GM18861 (cell line): ENCODE data around the gene RPL18.
"Not testable (repeated sequence)": the region's sequence is repeated elsewhere in the genome, so short reads cannot be mapped to it uniquely, and the experiment has no call there.

Experiments
- ATAC-seq: cut with Tn5 transposase; IDR thresholded peaks from one replicate; pipeline ENCODE4 v1.9.1; 2021; ENCODE audit not compliant: unreplicated experiment

RPL18 gene

DNA sequence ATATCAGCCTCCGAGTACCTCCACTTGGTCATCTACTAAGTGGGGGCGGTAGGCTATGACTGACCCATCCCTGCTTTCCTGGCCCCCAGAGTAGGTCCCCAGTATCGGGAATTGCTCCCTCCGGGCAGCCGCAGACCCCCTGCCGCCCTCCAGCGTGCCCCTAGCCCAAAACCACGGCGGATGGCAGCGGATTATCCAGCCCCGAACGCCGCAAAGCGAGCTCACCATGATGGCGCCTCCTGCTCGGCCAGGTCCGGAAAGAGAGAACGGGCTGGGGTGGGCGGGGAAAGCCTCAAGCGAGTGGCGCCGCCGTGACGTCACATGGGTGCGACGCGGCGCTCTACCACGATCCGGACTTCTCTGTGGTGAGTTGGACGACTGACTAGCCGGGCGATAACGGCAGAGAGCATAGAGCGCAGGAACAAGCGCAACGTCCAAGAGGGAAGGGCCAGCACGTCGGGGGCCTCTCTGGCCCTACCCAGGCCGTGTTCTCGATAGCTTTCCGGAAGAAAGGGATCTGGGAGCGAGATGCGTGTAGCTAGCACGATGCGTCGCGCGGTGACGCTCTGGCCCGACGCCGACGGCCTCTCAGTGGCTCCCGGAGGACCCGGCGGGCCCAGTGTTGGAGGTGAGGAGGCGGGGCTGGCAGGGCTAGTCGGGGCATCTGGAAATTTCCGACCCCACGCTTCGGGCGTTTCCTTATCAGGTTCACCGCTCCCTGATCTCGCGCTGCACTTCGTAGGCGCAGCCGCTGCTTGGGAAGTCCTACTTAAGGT is at the start of gene RPL18, which contains the start of gene SPHK2:
Gene RPL18 (minus strand): TSS at position 263 of the 776 bp plus-strand sequence. CDS start 35 bp downstream, at position 228.
Gene SPHK2 (plus strand): TSS at position 591 of the 776 bp plus-strand sequence. CDS start 1,009 bp downstream, outside the sequence.
- peak; percentile 87 for ATAC-seq

DNA sequence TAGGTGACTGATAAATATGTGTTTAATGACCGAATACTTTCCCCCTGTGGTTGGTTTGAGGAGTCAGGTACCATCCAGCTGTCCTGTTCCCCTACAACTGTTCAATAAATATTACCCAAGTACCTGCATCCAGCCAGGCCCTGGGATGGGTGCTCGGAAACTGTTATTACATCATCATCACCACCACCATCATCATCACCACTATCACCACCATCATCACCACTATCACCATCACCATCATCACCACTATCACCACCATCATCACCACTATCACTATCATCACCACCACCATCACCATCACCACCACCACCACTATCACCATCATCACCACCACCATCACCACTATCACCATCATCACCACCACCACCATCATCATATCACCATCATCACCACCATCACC is 49.8 kb upstream of the RPL18 start:
- no peak for ATAC-seq

DNA sequence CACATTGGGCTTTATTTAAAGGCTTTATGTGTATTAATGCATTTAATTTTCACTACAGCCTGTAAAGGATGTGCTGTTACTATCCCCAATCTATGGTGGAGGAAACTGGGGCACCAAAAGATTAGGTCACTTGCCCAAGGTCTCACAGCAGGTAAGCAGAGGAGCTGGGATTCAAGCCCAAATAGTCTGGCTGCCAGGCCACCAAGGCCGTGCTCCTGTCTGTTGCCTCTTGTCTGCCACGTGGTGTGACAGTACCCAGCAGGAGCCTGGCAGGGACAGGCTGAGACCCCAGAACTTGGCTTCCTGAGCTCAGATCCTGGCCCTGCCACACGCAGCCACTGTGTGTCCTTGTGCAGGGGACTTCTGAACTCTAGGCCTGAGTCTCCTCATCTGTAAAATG is 49.4 kb upstream of the RPL18 start:
- no peak for ATAC-seq

DNA sequence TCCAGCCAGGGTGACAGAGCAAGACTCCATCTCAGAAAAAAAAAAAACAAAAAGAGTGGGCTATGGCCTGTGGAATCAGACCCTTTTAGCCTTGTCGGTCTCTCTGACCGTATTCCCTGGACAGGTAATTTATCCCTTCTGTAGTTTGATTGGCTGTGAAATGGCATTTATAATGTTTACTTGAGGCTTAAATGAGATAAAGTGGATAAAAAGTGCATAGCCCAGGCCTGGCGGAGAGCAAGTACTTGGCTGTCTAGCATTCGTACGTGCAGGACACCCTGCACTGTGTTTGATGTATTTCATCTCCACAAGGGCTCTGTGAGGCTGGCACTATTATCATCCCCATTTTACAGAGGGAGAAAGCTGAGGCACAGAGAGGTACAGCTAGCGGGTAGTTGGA is 46.8 kb upstream of the RPL18 start:
- no peak for ATAC-seq

DNA sequence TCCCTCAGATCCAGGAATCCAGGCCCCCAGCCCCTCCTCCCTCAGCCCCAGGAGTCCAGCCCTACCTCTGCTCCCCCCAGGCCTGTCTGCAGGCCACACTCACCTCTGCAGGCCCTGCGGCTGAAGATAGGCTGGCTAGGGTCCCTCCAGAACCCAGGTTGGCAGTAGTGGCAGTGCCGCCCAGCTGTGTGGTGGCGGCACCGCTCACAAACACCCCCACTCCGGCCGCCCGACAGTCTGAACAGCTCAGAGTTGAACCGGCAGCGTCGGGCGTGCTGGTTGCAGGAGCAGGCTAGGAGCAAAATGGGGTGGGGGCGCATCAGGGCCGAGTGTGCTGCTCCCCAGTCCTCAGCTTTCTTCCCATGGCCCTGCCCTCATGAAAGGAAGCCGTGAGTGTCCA is 45.5 kb upstream of the RPL18 start:
- ATAC-seq, result no peak

DNA sequence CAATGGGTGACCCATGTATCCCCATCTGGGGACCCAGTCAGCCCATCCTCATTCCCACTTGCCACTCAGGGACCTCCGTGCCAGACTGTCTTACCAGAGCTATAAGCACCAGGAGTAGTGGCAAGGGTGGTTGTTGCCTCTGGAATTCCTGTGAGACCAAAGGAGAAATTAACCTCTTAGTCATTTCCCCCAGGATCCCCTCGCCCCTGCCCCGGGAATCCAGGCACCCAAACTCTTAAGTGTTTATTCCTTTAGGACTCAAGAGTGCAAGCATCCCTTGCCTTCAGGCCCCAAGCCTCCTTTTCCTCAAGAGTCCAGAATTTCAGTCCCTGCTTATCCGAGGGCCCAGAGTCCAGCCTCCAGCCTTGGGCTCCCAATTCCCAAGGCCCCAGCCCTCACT is 44.7 kb upstream of the RPL18 start:
- no peak for ATAC-seq

DNA sequence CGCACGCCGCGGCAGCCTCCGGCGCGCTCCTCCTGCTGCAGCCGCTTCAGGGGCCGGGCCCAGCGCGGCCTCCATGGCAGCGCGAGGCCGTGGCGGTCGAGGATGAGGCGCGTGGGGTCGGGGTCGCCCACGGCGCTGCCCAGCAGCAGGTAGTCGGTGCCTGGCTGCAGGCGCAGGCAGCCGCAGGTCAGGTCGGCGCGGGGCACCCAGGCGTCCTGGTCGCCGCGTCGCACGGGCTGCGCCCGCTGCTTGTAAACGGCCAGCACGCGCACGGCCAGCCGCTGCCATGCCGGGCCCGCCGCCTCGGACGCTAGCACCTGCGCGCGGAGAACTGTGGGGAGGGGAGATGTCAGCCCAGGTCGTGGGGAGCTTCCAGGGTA is 42.7 kb upstream of the RPL18 start:
- ATAC-seq, result no peak

DNA sequence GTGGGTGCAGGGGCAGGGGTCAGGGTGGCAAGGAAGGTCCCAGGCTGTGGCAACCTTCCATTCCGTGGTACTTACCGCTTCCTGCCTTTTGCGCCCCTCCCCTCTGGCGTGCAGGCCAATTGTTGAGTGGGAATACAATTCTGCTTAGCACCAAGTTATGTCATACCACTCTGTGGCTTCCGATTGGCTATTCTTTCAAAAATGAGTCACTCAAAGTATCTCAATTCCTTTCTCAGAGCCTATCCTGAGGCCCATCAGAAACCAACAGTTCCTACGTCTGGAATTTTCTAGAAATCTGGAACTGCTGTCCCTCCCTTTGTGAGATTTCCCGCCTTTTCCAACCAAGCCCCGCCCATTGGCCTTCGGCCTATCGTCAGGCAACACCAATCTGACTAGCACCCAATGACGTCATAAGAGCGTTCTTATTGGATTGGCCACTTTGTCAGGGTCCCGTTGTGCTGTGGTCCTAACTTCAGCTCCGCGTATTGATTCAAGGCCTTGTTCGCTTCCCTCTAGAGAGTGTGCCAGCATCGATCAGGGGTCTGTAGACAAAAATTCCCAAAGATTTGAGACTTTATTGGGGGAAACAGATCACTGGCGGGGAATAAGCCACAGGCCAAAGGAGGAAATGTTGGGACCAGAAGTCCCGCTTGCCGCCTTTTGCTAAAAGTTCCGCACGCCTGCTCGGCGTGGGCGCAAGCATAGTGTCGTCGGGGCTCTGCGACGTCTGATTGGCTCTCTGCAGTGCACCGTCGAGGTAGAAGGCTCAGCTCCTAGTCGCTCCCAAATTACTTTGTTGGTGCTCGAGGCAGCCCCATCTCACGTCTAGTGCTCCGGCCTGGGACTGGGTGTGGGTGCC is 42.1 kb upstream of the RPL18 start:
- ATAC-seq, result peak; percentile 74

DNA sequence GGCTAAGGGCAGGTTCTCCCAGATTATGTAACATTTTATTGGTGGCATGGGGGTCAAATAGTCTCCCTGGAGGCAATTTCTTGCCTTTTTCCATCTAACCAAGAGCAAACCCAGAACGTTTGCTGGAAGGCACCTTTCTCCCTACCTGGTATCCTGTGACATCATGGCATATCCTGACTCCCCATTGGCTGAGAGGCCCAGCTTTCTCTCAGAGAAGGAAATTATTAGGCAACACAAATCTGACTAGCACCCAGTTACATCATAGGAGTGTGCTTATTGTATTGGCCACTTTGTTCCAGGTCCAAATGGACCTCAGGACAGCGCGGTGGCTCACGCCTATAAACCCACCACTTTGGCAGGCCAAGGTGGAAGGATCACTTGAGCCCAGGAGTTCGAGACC is 40.8 kb upstream of the RPL18 start:
- no peak for ATAC-seq

DNA sequence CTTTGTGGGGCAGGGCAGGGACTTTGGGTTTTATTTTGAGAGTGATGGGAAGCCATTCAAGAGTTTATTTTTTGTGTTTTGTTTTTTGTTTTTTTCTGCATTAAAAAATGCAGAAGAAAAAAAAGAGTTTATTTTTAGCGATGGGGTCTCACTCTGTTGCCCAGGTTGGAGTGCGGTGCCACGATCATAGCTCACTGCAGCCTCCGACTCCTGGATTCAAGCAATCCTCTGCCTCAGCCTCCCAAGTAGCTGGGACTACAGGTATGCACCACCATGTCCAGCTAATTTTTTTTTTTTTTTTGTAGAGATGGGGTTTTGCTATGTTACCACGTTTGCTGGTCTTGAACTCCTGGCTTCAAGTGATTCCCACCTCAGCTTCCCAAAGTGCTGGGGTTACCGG is 39.5 kb upstream of the RPL18 start:
- ATAC-seq, result no peak

DNA sequence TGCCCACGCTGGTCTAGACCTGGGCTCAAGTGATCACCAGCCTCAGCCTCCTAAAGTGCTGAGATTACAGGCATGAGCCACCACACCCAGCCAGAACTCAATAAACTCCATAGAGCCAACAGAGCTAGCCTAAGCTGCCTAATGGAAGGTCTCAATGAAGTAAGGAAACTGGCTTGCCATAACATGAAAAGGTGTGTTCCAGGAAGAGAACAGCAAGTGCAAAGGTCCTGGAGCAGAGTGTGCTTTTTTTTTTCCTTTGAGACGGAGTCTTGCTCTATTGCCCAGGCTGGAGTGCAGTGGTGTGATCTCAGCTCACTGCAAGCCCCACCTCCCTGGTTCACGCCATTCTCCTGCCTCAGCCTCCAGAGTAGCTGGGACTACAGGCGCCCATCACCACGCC is 38.9 kb upstream of the RPL18 start:
- not testable (repeated sequence) for ATAC-seq

DNA sequence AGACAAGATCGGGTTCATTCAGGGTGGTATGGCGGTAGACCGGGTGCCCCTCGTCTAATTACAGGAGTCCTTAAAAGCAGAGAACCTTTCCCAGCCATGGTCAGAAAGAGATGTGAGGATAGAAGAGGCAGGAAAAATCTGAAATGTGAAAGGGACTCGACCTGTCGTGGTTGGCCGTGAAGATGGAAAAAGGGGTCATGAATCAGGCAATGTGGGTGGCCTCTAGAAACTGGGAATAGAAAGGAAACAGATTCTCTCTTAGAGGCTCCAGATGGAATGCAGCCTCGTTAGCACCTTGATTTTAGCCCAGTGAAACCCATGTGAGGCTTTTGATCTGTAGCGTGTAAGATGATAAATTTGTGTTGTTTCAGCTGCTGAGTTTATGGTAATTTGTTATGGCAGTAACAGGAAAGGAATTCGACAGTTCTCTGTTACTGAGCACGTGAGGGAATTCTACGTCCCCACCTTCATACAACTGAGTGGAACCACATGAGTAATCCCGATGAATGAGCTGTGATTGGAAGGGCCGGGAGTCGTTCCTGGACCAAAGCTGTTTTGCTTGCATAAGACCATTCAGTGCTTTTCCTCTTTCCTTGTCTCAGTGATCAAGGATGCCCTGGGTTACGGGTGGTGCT is 38.0 kb upstream of the RPL18 start:
- no peak for ATAC-seq

DNA sequence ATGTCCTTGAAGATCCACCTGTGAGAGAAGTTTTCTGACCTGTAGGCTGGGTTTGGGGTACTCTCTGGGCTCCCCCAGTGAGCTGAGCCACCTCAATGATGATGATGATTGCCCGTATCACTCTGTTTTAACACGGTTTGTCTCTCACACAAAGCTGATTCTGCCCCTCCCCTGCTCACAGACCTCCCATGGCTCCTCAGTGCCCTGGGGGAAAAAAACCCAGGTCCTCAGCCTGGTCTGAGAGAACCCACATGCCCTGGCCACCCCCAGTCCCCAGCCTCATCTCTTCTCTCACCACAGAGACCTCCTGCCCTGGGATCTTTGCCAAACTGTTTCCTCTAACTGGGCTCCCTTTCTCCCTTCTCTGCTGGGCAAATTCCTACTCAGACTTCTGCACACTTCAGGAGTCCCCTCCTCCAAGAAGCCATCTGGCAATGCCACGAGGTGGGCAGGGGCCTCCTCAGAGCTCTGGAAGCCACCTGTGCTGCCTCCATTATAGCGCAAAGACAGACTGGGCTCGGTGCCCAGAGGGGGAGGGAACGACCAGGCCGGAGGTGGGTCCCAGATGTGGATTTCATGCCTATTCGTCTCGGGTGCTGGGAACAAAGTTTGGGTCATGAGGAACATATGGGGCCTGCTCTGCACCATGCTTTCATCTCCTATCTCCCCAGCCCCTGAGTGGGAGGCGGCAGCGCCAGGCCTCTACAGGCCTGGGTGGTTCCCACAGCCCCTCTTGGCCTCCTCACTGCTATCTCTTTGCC is 35.5 kb upstream of the RPL18 start:
- ATAC-seq, result no peak

DNA sequence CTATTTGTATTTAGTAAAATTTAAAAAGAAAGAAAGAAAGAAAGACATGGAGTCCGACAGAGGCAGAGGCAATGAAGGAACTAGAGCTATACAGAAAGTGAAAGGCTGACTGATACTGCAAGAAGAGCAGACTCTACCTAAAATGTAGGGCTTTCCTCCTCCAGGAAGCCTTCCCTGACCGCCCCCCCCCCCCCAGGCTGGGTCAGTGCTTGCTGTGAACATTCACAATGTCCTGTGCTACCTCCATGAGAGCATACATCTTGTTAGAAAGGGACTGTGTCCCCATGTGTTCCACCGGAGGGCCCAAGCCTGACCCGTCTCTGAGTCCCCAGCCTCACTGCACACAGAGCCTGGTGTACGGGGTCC is 32.7 kb upstream of the RPL18 start:
- no peak for ATAC-seq

DNA sequence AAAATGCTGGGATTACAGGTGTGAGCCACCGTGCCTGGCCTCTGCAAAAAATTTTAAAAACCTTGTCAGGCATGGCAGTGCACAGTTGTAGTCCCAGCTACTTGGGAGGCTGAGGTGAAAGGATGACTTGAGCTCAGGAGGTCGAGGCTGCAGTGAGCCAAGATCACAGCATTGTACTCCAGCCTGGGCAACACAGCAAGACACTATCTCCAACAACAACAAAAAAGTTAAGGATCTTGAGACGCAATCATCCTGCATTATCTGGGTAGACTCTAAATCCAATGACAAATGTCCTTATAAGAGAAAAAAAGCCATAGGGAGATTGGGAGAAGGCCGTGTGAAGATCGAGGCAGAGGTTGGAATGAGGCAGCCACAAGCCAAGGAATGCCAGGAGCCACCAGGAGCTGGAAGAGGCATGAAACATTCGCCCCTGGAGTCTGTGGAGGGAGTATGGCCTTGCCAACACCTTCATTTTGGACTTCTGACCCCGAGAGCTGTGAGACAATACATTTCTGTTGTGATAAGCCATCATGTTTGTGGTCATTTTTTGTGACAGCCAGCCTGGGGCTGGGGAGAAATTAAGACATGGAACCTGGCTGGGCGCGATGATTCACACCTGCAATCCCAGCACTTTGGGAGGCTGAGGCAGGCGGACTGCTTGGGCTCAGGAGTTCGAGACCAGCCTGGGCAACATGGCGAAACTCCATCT is 32.1 kb upstream of the RPL18 start:
- no peak for ATAC-seq

DNA sequence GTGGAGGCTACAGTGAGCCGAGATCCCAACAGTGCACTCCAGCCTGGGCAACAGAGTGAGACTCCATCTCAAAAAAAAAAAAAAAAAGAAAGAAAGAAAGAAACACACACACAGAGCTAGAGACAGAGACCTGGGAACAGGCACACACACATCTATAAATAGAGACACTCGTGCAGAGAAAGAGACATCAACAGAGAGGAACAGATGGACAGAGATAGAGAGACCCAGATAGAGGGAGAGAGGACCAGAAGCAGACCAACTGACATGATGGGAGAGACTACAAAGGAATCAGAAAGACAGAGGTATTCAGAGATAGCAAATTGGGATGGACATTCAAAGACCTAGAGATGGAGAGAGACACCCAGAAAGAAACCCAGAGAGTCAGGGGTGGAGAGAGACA is 29.2 kb upstream of the RPL18 start:
- ATAC-seq, result no peak

DNA sequence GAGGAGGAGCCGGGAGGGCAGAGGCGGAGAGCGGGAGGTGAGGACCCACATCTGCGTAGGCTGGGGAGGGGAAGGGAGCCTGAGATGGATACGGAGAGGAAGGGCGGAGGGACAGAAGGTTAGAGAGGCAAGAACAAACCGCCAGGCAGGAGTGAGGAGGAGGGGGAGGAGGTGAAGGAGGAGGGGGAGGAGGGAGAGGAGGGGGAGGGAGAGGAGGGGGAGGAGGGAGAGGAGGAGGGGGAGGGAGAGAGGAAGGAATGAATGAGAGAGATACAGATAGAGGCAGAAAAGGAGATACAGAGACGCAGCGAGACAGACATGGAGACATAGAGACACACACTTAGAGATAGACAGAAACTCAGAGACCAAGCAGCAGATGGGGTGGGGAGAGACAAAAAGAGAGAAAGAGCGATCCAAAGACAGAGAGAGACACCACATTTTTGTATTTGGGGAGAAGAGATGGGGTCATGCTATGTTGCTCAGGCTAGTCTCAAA is 27.8 kb upstream of the RPL18 start:
- no peak for ATAC-seq

DNA sequence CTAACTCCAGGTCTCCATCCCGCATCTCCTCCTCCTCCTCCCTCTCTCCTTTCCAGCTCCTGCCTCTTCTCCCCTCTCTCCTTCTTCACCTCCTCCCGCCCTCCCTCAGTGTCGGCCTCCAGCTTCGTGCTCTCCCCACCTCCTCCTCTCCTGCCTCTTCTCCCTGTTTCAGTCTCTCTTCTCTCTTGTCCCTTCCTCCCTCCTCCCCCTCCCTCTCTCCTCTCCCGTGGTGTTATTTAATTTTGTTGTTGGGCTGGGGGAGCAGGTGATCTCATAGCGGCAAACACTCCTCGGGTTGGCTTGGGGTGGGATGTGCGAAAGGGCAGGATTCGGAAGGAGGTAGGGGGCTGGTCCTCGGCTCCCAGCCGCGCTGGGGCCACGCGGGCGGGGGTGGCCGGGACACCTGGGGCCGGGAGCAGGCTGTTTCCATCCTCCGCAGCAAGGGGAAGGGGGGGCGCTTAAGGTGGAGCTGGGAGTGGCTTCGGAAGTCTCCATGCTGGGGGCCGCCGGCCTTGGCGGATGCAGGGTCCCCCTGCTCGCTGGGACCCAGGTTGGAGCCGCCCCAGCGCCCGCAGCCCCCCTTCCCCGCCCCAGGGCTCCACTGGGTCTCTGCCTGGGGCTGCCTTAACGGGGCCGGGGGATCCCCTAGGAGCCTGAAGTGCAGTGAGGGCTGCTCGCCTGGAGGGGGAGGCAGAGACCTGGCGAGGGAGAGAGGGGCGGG is 27.2 kb upstream of the RPL18 start, which contains the start of gene CA11:
Gene CA11 (minus strand): TSS at position 187 of the 721 bp plus-strand sequence. CDS start 555 bp downstream, outside the sequence.
- ATAC-seq, result no peak

DNA sequence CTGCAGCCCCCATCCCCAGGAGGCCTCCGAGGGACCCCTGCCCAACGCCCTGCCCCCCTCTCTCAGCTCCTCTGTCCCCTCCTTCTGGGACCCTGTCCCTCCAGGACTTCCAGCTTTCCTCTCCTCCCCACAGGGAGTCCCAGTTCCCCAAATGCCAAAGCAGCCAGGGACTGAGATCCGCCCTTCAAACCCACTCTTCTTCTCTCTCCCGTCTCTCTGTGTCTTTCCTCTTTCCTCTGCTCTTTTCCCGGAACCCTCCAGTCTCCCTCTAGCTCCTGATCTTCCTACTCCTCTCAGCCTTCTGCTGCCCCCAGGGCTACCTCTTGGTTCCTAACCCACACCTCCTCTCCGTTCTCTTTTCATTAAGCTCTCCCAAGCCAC is 26.6 kb upstream of the RPL18 start:
- no peak for ATAC-seq
